A673 (cell line): ENCODE measurements around the gene SPINK9. TPM values are rescaled to one million over a fixed set of nuclear protein-coding genes. Genes with fewer than 3 reads are reported as not detected.
A peak's percentile ranks its signal among the peaks of the same experiment; 100 is the strongest.

Source experiments
- BruUV-seq: library from RNA; stranded (reverse); fragments of 400-500 nt; replicated peaks from 2 replicates; lab custom pipeline; 2021; lab: Mats Ljungman, UMichigan
- CTCF ChIA-PET: fragments of 300-600 bp; sonication (Branson Sonifier 250); formaldehyde crosslinking; loops from one replicate; lab custom pipeline; 2022; ENCODE audit warnings: antibody characterized with exemption; lab: Charles Lee
- POLR2A ChIA-PET: fragments of 300-600 bp; sonication (Branson Sonifier 250); formaldehyde crosslinking; loops from one replicate; lab custom pipeline; 2022; ENCODE audit warnings: antibody characterized with exemption; ENCODE audit not compliant: low non-redundant PET; lab: Charles Lee
- DNase-seq: peaks from one replicate; pipeline ENCODE4 v3.0.0-alpha.2; 2015; ENCODE audit warnings: low spot score
- H3K27ac ChIP-seq: fragments of 200-600 bp; sonication (generic); 2 replicates; pipeline ENCODE4 v1.5.1; 2016; ENCODE audit warnings: mixed run types, low read depth, mild to moderate bottlenecking, mixed read lengths, antibody characterized with exemption, low read length; ENCODE audit not compliant: poor library complexity, severe bottlenecking
- H3K27me3 ChIP-seq: fragments of 200-600 bp; sonication (generic); replicated peaks from 2 replicates; pipeline ENCODE4 v1.6.1; 2017; ENCODE audit warnings: mixed run types, low read depth, mild to moderate bottlenecking, mixed read lengths, antibody characterized with exemption, low read length; ENCODE audit not compliant: insufficient read depth, poor library complexity
- H3K36me3 ChIP-seq: fragments of 200-600 bp; sonication (generic); 2 replicates; pipeline ENCODE4 v1.6.1; 2016; ENCODE audit warnings: mixed run types, mild to moderate bottlenecking, mixed read lengths, antibody characterized with exemption, low read length; ENCODE audit not compliant: insufficient read depth, poor library complexity, severe bottlenecking
- H3K4me1 ChIP-seq: fragments of 200-600 bp; sonication (generic); 2 replicates; pipeline ENCODE4 v1.6.1; 2017; ENCODE audit warnings: mixed run types, mild to moderate bottlenecking, mixed read lengths, antibody characterized with exemption, low read length; ENCODE audit not compliant: insufficient read depth, poor library complexity, severe bottlenecking
- H3K4me3 ChIP-seq: fragments of 200-600 bp; sonication (generic); 2 replicates; pipeline ENCODE4 v1.5.1; 2016; ENCODE audit warnings: low read depth, mixed run types, mild to moderate bottlenecking, mixed read lengths, low read length; ENCODE audit not compliant: poor library complexity, severe bottlenecking
- H3K9me3 ChIP-seq: fragments of 200-600 bp; sonication (generic); 2 replicates; pipeline ENCODE4 v1.6.1; 2016; ENCODE audit warnings: mixed run types, low read depth, mild to moderate bottlenecking, mixed read lengths, antibody characterized with exemption, low read length; ENCODE audit not compliant: poor library complexity, severe bottlenecking
- CTCF ChIP-seq: fragments of 300-800, 200-600 bp; sonication (generic); conservative IDR thresholded peaks from 2 replicates; pipeline ENCODE4 v1.5.1; 2017; ENCODE audit warnings: low read depth, mild to moderate bottlenecking, antibody characterized with exemption, low read length, moderate library complexity, mixed read lengths
- EZH2 ChIP-seq: fragments of 200-600 bp; sonication (generic); IDR thresholded peaks from 2 replicates; pipeline ENCODE4 v1.6.1; 2017; ENCODE audit warnings: borderline replicate concordance, low read depth, mild to moderate bottlenecking, mixed read lengths, antibody characterized with exemption, low read length; ENCODE audit not compliant: poor library complexity, severe bottlenecking
- intact Hi-C: fragments of 100-400 bp; cut with micrococcal nuclease; formaldehyde crosslinking; loops from one replicate; pipeline ENCODE4 v1.10.0; 2022; ENCODE audit not compliant: unreplicated experiment
- total RNA-seq: library from RNA; stranded (reverse); gene quantifications from 2 replicates; pipeline ENCODE4 v1.2.3, GENCODE V29; 2021

The SPINK9 gene
- total RNA-seq, 1 experiment from 2014 or later: not detected

DNA sequence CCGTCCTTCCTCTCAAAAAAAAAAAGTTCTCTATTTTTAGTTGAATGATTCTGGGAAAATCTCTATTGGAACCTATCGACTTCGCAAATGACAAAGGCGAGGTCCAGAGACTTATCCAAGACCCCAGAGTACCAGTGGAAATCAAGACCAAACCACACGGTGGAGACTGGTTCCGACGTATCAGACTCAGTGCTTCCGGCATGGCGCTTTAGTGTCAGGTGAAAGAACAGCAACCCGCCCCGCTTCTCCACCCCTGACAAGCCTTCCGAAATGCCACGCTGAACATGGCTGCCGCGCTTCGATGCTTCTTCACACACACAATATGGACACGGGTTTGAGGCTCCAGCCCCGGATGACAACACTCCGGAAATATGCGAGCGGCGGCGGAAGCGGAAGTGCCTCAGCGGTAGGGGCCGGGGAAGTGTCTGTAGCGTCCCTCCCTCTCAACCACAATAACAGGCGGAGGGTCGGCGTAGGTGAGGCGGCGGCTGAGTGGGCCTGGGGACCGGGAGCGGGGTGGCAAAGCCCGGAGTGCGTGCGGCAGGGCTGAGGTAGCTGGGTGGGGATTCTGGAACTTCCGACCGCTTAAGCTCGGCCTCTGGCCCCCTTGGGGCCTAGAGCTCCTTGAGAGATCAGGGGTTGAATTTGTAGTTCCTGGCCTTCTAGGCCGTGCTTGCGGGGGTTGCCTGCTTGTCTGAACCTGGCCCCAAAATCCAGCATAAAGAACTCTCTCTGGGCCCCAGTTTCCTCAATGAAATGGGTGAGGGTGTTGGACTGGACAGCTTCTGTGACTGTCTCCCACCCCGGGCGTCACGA lies 48.4 kb downstream of the SPINK9 start, which contains the start of gene FBXO38:
Gene FBXO38 (plus strand): TSS at position 395 of the 816 bp plus-strand sequence. CDS start 10,819 bp downstream, outside the sequence.
- TF ChIP-seq EZH2 (no peak), CTCF (no peak)
- peaks cover 9% of the 10 kb centered on the region for H3K4me1 ChIP-seq
- CTCF ChIA-PET: no interaction called here

GRCh38 chr5:148384380-148384737 lies 49.0 kb downstream of the SPINK9 start:
- intact Hi-C loops: no loop called here
- no peak for DNase-seq
- TSS peak; percentile 63 for BruUV-seq
- POLR2A ChIA-PET: no interaction called here
- CTCF ChIA-PET: no interaction called here
- H3K9me3 ChIP-seq: no peaks in the 10 kb centered on the region
- peak overlapping the region; percentile 69 for H3K27ac ChIP-seq
- peak overlapping the region; percentile 69 for H3K4me3 ChIP-seq
- no peaks in the 10 kb centered on the region for H3K36me3 ChIP-seq
- H3K27me3 ChIP-seq: no peaks in the 10 kb centered on the region
- H3K4me1 ChIP-seq: peaks cover 9% of the 10 kb centered on the region
- TF ChIP-seq CTCF (no peak), EZH2 (no peak)

More for the DNA sequence above, 48.4 kb downstream of the SPINK9 start, which contains the start of gene FBXO38:
- no TSS peak for BruUV-seq
- Histone ChIP-seq H3K27ac (peak within 1 kb of the TSS; percentile 69), H3K27me3 (no peaks in the 10 kb centered on the region), H3K9me3 (no peaks in the 10 kb centered on the region), H3K36me3 (no peaks in the 10 kb centered on the region), H3K4me3 (peak within 1 kb of the TSS; percentile 69)
- intact Hi-C loops: no loop called here
- peak; percentile 97 for DNase-seq
- POLR2A ChIA-PET: no interaction called here

- POLR2A ChIA-PET: no interaction called here
- H3K9me3 ChIP-seq: no peaks in the 10 kb centered on the region
- TF ChIP-seq EZH2 (no peak), CTCF (no peak)
- H3K4me3 ChIP-seq: peak overlapping the region; percentile 69
- H3K27ac ChIP-seq: no peak overlapping the region
- H3K4me1 ChIP-seq: peaks cover 9% of the 10 kb centered on the region
- CTCF ChIA-PET: no interaction called here
- BruUV-seq: no TSS peak
- H3K36me3 ChIP-seq: no peaks in the 10 kb centered on the region
- no peak for DNase-seq
- H3K27me3 ChIP-seq: no peaks in the 10 kb centered on the region
- intact Hi-C loops: no loop called here
These were observed 49.7 kb downstream of the SPINK9 start for GRCh38 chr5:148385094-148385493.
